ENCODE results near the gene DPF1. TPM values are rescaled to one million over a fixed set of nuclear protein-coding genes. Genes with fewer than 3 reads are reported as not detected.
"Not testable (repeated sequence)": the region's sequence is repeated elsewhere in the genome, so short reads cannot be mapped to it uniquely, and the experiment has no call there.

The DPF1 gene
- total and polyA plus RNA-seq, 10 of the 15 experiments (the other 5 are each of a cell fraction or from before 2014, with no cell fraction given), result 0.11 to 4.3 (median 2.4) TPM

DNA sequence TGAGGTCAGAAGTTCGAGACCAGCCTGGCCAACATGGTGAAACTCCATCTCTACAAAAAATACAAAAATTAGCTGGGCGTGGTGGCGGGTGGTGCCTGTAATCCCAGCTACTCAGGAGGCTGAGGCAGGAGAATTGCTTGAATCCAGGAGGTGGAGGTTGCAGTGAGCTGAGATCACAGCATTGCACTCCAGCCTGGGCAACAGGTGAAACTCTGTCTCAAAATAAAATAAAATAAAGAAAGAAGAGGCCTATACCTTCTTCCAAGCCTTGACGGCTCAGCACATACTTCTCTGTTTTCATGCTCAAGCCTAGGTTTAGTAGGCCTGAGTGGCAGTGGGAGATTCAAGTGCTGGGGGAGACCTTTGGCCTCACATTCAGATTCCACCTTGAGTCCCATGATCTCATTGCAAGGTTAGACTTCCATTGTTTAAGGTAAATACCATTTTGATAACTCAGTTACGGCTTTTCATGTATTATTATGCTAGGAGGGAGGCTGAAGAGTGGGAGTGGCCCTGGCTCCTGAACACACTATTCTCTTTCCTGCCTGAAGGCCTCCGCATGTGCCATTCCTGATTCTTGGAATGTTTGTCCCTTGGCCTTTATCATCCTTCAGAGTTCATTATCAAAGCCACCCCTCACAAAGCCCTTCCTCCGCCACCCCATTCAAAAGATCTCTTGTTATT lies 38.7 kb upstream of the DPF1 start (continued):
- TF ChIP-seq STAT1 (conservative IDR thresholded peaks at IDR 0.05), result no peak
- no peak for TF ChIP-seq E2F8 (IDR thresholded peaks at IDR 0.05; ENCODE audit: low read depth, partially characterized antibody)
- TF ChIP-seq, protein P1, sequence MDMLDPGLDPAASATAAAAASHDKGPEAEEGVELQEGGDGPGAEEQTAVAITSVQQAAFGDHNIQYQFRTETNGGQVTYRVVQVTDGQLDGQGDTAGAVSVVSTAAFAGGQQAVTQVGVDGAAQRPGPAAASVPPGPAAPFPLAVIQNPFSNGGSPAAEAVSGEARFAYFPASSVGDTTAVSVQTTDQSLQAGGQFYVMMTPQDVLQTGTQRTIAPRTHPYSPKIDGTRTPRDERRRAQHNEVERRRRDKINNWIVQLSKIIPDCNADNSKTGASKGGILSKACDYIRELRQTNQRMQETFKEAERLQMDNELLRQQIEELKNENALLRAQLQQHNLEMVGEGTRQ (IDR thresholded peaks at IDR 0.05; ENCODE audit: borderline replicate concordance, low read depth, low read length), result no peak
- no peak for TF ChIP-seq CHD1 (IDR thresholded peaks at IDR 0.05; ENCODE audit: low read depth, low read length)
- TF ChIP-seq LARP7 (IDR thresholded peaks at IDR 0.05), result no peak
- no peak for TF ChIP-seq CBX5 (IDR thresholded peaks at IDR 0.05; ENCODE audit: low read depth)
- TF ChIP-seq RELB (IDR thresholded peaks at IDR 0.05; ENCODE audit: low read depth), result no peak
- no peak for TF ChIP-seq IRF4 (IDR thresholded peaks at IDR 0.05; ENCODE audit: low read depth, low read length)

DNA sequence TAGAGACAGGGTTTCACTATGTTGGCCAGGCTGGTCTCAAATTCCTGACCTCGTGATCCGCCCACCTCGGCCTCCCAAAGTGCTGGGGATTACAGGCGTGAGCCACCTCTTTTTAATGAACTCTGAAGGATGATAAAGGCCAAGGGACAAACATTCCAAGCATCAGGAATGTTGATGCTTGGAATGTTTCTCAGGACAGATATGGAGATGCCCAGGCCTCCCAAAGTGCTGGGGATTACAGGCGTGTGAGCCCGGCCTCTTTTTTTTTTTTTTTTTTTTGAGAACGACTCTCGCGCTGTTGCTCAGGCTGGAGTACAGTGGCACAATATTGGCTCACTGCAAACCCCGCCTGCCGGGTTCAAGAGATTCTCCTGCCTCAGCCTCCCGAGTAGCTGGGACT lies 37.9 kb upstream of the DPF1 start:
- H4K20me1 ChIP-seq (ENCODE audit: control insufficient read depth, insufficient read depth); H3K4me2 ChIP-seq (ENCODE audit: control insufficient read depth, insufficient read depth); BruUV-seq (replicated peaks); in situ Hi-C loops (cut with MboI); intact Hi-C loops (cut with micrococcal nuclease; ENCODE audit: unreplicated experiment); H3K79me2 ChIP-seq (ENCODE audit: control insufficient read depth, insufficient read depth, low read length); H3K4me1 ChIP-seq (ENCODE audit: control insufficient read depth, insufficient read depth, low read length); H3K27me3 ChIP-seq (replicated peaks in 1 of 2; ENCODE audit: control insufficient read depth in 2 of 2, insufficient read depth in 2 of 2, low read length in 1 of 2); ATAC-seq; H3K4me3 ChIP-seq; RAD21 ChIA-PET (ENCODE audit: unreplicated experiment); DNase-seq (ENCODE audit: low read depth, low spot score); H2AFZ ChIP-seq (ENCODE audit: control insufficient read depth, low read depth, low read length); SMC1A ChIA-PET (ENCODE audit: uncharacterized antibody, unreplicated experiment); H3K36me3 ChIP-seq (ENCODE audit: control insufficient read depth in 2 of 2, insufficient read depth in 2 of 2, low read length in 1 of 2); H3K9ac ChIP-seq (ENCODE audit: control insufficient read depth, insufficient read depth, low read length); H3K27ac ChIP-seq (ENCODE audit: control insufficient read depth, insufficient read depth); CTCF ChIA-PET; FAIRE-seq; H3K9me3 ChIP-seq (replicated peaks; ENCODE audit: control insufficient read depth, insufficient read depth, low read length): not testable (repeated sequence)
- POLR2A ChIA-PET, result interaction anchor here (0.7 kb wide), 1 partner anchor 356 kb away, joined by 4 read pairs; the partner anchor contains the start of gene MAP4K1
- 93% methylated on average over 9 of the region's 12 CpGs for WGBS (ENCODE audit: insufficient coverage, insufficient replicate concordance, low lambda C conversion rate, missing lambda C conversion rate)
